MCF 10A (cell line): ENCODE data around the gene ST3GAL4. TPM values are rescaled to one million over a fixed set of nuclear protein-coding genes. Genes with fewer than 3 reads are reported as not detected.

Experiments
- BruUV-seq: library from RNA; stranded (reverse); fragments of 400-500 nt; replicated peaks from 2 replicates; lab custom pipeline; 2021; lab: Mats Ljungman, UMichigan
- CTCF ChIA-PET: fragments of 300-600 bp; sonication (Branson Sonifier 250); formaldehyde crosslinking; extraction: SDS; loops from one replicate; lab custom pipeline; 2021; ENCODE audit warnings: antibody characterized with exemption, inconsistent platforms; lab: Yijun Ruan, JAX
- POLR2A ChIA-PET: fragments of 300-600, 350-650 bp; sonication (Branson Sonifier 250); formaldehyde crosslinking; extraction: SDS; loops from one replicate; lab custom pipeline; 2020; ENCODE audit warnings: antibody characterized with exemption, inconsistent platforms; lab: Yijun Ruan, JAX
- DNase-seq: peaks from one replicate; pipeline ENCODE4 v3.0.0-alpha.2; 2018; ENCODE audit not compliant: unreplicated experiment
- H3K27ac Mint-ChIP-seq: one replicate; pipeline ENCODE4 v1.8.0; 2022; ENCODE audit warnings: mild to moderate bottlenecking, low read depth, mixed read lengths; ENCODE audit not compliant: unreplicated experiment
- H3K27me3 Mint-ChIP-seq: one replicate; pipeline ENCODE4 v1.8.0; 2022; ENCODE audit warnings: mixed read lengths; ENCODE audit not compliant: insufficient read depth, unreplicated experiment
- H3K36me3 Mint-ChIP-seq: one replicate; pipeline ENCODE4 v1.8.0; 2022; ENCODE audit warnings: mild to moderate bottlenecking, moderate library complexity, mixed read lengths; ENCODE audit not compliant: insufficient read depth, unreplicated experiment
- H3K4me1 Mint-ChIP-seq: one replicate; pipeline ENCODE4 v1.8.0; 2022; ENCODE audit warnings: mixed read lengths; ENCODE audit not compliant: insufficient read depth, unreplicated experiment
- H3K4me3 Mint-ChIP-seq: one replicate; pipeline ENCODE4 v1.8.0; 2022; ENCODE audit warnings: mild to moderate bottlenecking, moderate library complexity, mixed read lengths; ENCODE audit not compliant: unreplicated experiment
- H3K9me3 Mint-ChIP-seq: one replicate; pipeline ENCODE4 v1.8.0; 2022; ENCODE audit warnings: mixed read lengths; ENCODE audit not compliant: unreplicated experiment
- intact Hi-C: fragments of 100-400 bp; cut with micrococcal nuclease; formaldehyde crosslinking; loops from 2 replicates; pipeline ENCODE4 v1.14.1; 2022
- total RNA-seq: library from RNA; stranded (reverse); gene quantifications from 2 replicates; pipeline ENCODE4 v1.2.3, GENCODE V29; 2022
- TF ChIP-seq, protein P1 (sequence below): fragments of 200-600 bp; IDR thresholded peaks from one replicate; pipeline ENCODE4 v1.8.0; 2022; ENCODE audit warnings: antibody characterized with exemption, mild to moderate bottlenecking; ENCODE audit not compliant: unreplicated experiment

ST3GAL4 gene
- total RNA-seq, 1 experiment from 2014 or later, result 15.3 TPM

DNA sequence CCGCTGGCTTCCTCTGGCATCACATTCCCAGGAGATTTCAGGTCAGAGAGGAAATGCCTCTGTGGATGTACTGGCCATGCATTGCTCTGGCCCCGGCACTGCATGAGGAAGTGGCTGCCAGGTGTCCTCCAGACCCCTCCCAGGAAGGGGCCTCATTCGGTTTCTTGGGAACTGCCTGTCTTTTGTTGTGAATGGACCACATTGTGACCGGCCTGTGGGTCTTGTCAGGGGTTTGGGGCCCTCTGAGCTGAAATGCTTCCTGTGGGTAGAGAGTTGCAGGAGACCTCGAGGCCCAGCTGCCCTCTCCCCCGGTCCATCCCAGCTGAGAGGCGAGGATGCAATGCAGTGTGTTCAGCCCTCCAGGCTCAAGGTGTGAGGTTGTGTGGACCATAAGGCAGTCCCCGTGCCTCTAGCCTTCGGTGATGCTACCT, 18.8 kb upstream of the ST3GAL4 start:
- ChIA-PET POLR2A (interaction anchor here (0.8 kb wide), 1 partner anchor 17 kb away, joined by 3 read pairs; no protein-coding TSS in a partner anchor), CTCF (interaction anchor here (3.6 kb wide), 1 partner anchor 26 kb away, joined by 16 read pairs; no protein-coding TSS in a partner anchor)
- Mint-ChIP-seq H3K36me3 (peaks cover 18% of the 10 kb centered on the region), H3K4me1 (peaks cover 36% of the 10 kb centered on the region), H3K27ac (no peak overlapping the region), H3K9me3 (no peaks in the 10 kb centered on the region), H3K4me3 (no peak overlapping the region), H3K27me3 (no peaks in the 10 kb centered on the region)
- TF ChIP-seq, protein P1, sequence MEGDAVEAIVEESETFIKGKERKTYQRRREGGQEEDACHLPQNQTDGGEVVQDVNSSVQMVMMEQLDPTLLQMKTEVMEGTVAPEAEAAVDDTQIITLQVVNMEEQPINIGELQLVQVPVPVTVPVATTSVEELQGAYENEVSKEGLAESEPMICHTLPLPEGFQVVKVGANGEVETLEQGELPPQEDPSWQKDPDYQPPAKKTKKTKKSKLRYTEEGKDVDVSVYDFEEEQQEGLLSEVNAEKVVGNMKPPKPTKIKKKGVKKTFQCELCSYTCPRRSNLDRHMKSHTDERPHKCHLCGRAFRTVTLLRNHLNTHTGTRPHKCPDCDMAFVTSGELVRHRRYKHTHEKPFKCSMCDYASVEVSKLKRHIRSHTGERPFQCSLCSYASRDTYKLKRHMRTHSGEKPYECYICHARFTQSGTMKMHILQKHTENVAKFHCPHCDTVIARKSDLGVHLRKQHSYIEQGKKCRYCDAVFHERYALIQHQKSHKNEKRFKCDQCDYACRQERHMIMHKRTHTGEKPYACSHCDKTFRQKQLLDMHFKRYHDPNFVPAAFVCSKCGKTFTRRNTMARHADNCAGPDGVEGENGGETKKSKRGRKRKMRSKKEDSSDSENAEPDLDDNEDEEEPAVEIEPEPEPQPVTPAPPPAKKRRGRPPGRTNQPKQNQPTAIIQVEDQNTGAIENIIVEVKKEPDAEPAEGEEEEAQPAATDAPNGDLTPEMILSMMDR, result no peak
- no peak for DNase-seq
- intact Hi-C loops, result no loop called here
- no TSS peak for BruUV-seq

DNA sequence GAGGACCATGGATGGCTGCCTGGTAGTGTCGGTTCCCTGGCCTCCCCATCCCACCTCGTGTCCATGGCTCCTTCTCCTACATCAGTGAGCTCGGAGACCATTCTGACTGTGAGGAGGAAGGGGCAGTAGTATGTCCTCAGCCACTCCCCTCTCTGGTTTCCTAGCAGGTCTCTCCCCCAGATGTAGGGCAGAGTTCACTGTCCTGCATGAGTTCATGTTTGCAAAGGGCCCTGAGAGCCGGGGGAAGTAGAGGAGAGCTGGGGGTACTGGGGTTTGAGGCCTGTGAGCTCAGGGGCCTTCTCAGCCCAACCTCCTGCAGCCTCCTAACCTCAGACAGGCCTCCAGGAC, 18.4 kb upstream of the ST3GAL4 start:
- no peak overlapping the region for H3K4me3 Mint-ChIP-seq
- no peak overlapping the region for H3K27ac Mint-ChIP-seq
- DNase-seq, result no peak
- ChIA-PET CTCF (interaction anchor here (3.6 kb wide), 1 partner anchor 26 kb away, joined by 16 read pairs; no protein-coding TSS in a partner anchor), POLR2A (interaction anchor here (0.8 kb wide), 1 partner anchor 17 kb away, joined by 3 read pairs; no protein-coding TSS in a partner anchor)
- intact Hi-C loops, result no loop called here
- H3K4me1 Mint-ChIP-seq, result peaks cover 37% of the 10 kb centered on the region
- no TSS peak for BruUV-seq
- TF ChIP-seq, protein P1, result no peak
- H3K27me3 Mint-ChIP-seq, result no peaks in the 10 kb centered on the region
- H3K36me3 Mint-ChIP-seq, result peaks cover 20% of the 10 kb centered on the region
- no peaks in the 10 kb centered on the region for H3K9me3 Mint-ChIP-seq

DNA sequence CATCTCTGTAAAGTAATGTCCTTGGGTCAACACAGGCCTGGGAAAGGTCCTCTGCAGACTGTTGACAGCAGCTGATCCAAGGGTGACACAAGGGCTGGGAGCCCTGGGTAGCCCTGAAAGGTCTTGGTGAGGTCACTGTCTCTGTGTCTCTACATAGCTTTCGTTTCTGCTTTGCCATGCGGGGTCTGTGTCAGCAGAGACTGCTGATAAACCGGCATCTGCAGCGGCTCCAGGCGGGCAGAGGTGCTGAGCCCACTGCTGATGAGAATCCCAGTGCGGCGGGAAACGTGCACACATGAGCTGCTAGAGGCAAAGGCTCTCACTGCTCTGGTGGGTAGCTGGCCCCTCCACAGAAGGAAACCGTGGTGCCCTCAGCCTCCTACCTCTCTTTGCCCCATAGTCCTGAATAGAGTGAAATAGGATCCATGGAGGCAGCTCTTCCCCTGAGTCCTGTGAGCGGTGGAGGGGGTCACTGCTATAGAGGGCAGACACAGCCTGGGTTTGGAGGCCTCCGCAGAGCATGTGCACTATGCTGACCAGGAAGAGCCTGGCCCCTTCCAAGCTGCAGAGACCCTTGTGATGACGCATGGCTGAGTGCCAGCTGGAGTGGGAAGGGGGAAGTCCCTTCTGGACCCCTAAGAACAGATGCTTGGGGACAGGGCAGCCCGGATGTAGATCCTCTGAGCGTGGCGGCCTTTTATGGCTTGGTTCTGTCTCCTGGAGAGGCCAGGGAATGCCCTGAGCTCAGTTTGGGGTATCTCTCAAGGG, 17.8 kb upstream of the ST3GAL4 start:
- ChIA-PET CTCF (interaction anchor here (3.6 kb wide), 1 partner anchor 27 kb away, joined by 16 read pairs; no protein-coding TSS in a partner anchor), POLR2A (interaction anchor here (0.8 kb wide), 1 partner anchor 16 kb away, joined by 3 read pairs; no protein-coding TSS in a partner anchor)
- H3K9me3 Mint-ChIP-seq, result no peaks in the 10 kb centered on the region
- H3K4me3 Mint-ChIP-seq, result no peak overlapping the region
- H3K27ac Mint-ChIP-seq, result no peak overlapping the region
- no peak for DNase-seq
- peaks cover 37% of the 10 kb centered on the region for H3K4me1 Mint-ChIP-seq
- no TSS peak for BruUV-seq
- no peaks in the 10 kb centered on the region for H3K27me3 Mint-ChIP-seq
- intact Hi-C loops, result no loop called here
- peaks cover 25% of the 10 kb centered on the region for H3K36me3 Mint-ChIP-seq
- TF ChIP-seq, protein P1, result no peak

DNA sequence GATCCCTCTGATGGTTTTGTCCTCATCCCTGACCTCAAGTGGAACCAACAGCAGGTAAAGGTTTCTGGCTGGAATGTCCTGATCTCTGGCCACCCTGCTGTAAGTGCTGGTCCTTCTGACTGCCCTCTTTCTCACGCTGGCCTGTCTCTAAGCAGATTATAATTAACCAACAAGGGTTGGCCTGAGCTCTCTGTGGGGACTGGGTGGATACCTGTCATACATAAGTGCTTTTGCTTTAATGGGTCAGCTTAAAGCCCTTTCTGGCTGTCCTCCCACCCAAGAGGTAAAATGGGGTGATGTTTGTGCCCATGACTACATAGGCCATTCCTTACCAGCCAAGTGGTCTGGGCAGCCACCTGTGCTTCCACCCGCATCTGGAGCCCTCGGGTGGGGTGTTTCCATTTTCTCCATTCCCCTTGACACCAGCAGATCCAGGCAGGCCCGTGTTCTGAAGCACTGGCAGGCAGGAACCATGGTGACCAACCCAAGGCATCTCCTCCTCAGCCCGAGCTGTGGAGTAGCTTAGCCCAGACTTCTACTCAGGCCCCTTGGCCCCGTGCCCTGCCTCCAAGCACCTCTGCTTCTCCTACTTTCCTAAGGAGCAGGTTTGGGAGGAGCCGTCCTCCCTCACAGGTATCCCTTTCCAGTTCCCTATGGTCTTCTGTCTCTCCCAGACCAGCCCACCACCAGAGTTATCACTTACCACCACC, 17.0 kb upstream of the ST3GAL4 start:
- Mint-ChIP-seq H3K36me3 (peaks cover 27% of the 10 kb centered on the region), H3K4me3 (no peak overlapping the region), H3K27ac (no peak overlapping the region), H3K27me3 (no peaks in the 10 kb centered on the region), H3K9me3 (no peaks in the 10 kb centered on the region), H3K4me1 (peaks cover 30% of the 10 kb centered on the region)
- POLR2A ChIA-PET, result interaction anchor here (0.7 kb wide), 2 partner anchors 15 to 645 kb away, joined by 3 read pairs; no protein-coding TSS in a partner anchor
- BruUV-seq, result no TSS peak
- DNase-seq, result no peak
- intact Hi-C loops, result no loop called here
- TF ChIP-seq, protein P1, result no peak
- CTCF ChIA-PET, result interaction anchor here (0.7 to 3.6 kb wide), 2 partner anchors 28 to 131 kb away, joined by 3 to 16 read pairs; no protein-coding TSS in a partner anchor
